Left lobe of liver (tissue), 2 donors: Measurements from ENCODE around the gene PLEKHG5. TPM values are rescaled to one million over a fixed set of nuclear protein-coding genes. Genes with fewer than 3 reads are reported as not detected.
"Not testable (repeated sequence)": the region's sequence is repeated elsewhere in the genome, so short reads cannot be mapped to it uniquely, and the experiment has no call there.

ENCODE experiments used
- ATAC-seq: fragments of 200-7000 bp; cut with Tn5 transposase; one replicate; pipeline ENCODE4 v1.9.1; 2020; ENCODE audit warnings: mild to moderate bottlenecking, moderate library complexity
- DNase-seq: peaks from one replicate; pipeline ENCODE4 v3.0.0-alpha.2; 2020; ENCODE audit warnings: low spot score
- total RNA-seq: library from RNA; stranded (reverse); gene quantifications from one replicate; pipeline ENCODE4 v1.2.1, GENCODE V29; 2021
- donor health status: DM: no; HTN: no; CAD: no; lungs with moderate emphysema.
- donor health status: DM: no; HTN: yes; CAD: no.

The PLEKHG5 gene
- total RNA-seq, 1 donor from 2014 or later, result 1.1 TPM

- DNase-seq, result no peak
- no peak for ATAC-seq
Observed at GRCh38 chr1:6466023-6466422, 25.4 kb downstream of the PLEKHG5 start, which contains the start of gene TNFRSF25. TNFRSF25 (minus strand) TSS chr1:6466173; CDS start chr1:6466107, 66 bp downstream.

GRCh38 chr1:6465461-6466005 lies 25.9 kb downstream of the PLEKHG5 start:
- no peak for ATAC-seq

GRCh38 chr1:6464915-6465314 lies 26.6 kb downstream of the PLEKHG5 start:
- ATAC-seq (no peak), DNase-seq (no peak)

More at GRCh38 chr1:6465461-6466005, 25.9 kb downstream of the PLEKHG5 start:
- no peak for DNase-seq

- peak; percentile 92 for DNase-seq
- ATAC-seq, result peak; percentile 88
Observed at GRCh38 chr1:6464514-6464836, 27.0 kb downstream of the PLEKHG5 start.

GRCh38 chr1:6463120-6463412 lies 28.4 kb downstream of the PLEKHG5 start:
- ATAC-seq (no peak), DNase-seq (no peak)

- DNase-seq (no peak), ATAC-seq (peak; percentile 25)
Observed at GRCh38 chr1:6462412-6463119, 28.9 kb downstream of the PLEKHG5 start.

- ATAC-seq (no peak), DNase-seq (no peak)
Observed at GRCh38 chr1:6461538-6462411, 29.7 kb downstream of the PLEKHG5 start.

- ATAC-seq (no peak), DNase-seq (no peak)
Observed at GRCh38 chr1:6461051-6461530, 30.4 kb downstream of the PLEKHG5 start.

GRCh38 chr1:6460301-6461050 lies 31.0 kb downstream of the PLEKHG5 start:
- no peak for DNase-seq
- ATAC-seq, result no peak

GRCh38 chr1:6459850-6460265 lies 31.6 kb downstream of the PLEKHG5 start:
- no peak for ATAC-seq
- no peak for DNase-seq

- ATAC-seq, result no peak
Observed at GRCh38 chr1:6456800-6457466, 34.5 kb downstream of the PLEKHG5 start.

GRCh38 chr1:6455752-6456520 lies 35.5 kb downstream of the PLEKHG5 start:
- not testable (repeated sequence) for DNase-seq, ATAC-seq

More at GRCh38 chr1:6456800-6457466, 34.5 kb downstream of the PLEKHG5 start:
- DNase-seq, result no peak

GRCh38 chr1:6454856-6455751 lies 36.4 kb downstream of the PLEKHG5 start:
- no peak for DNase-seq
- no peak for ATAC-seq

GRCh38 chr1:6453895-6454855 lies 37.3 kb downstream of the PLEKHG5 start:
- ATAC-seq, DNase-seq: not testable (repeated sequence)

- DNase-seq (peak; percentile 96), ATAC-seq (peak; percentile 58)
Observed at GRCh38 chr1:6450943-6451373, 40.5 kb downstream of the PLEKHG5 start.

GRCh38 chr1:6450486-6450885 lies 41.0 kb downstream of the PLEKHG5 start:
- ATAC-seq, DNase-seq: not testable (repeated sequence)

GRCh38 chr1:6450005-6450450 lies 41.4 kb downstream of the PLEKHG5 start:
- DNase-seq, result no peak
- ATAC-seq, result peak; percentile 4
